K562 (cell line): ENCODE results near the gene USP49.

Experiments used
- EZH2 ChIP-seq: IDR thresholded peaks from 2 replicates; pipeline ENCODE4 v1.6.1; 2012; ENCODE audit warnings: low read depth, mild to moderate bottlenecking, inconsistent platforms, low read length, borderline replicate concordance
- PML ChIP-seq: IDR thresholded peaks from 2 replicates; pipeline ENCODE4 v1.6.1; 2012; ENCODE audit warnings: low read length, inconsistent platforms
- POLR2A ChIP-seq: fragments of 450-650 bp; conservative IDR thresholded peaks from 2 replicates; pipeline ENCODE4 v1.6.1; 2016
- ZBTB43 ChIP-seq: sonication (generic); formaldehyde crosslinking; IDR thresholded peaks from 2 replicates; pipeline ENCODE4 v1.8.0; 2023; ENCODE audit warnings: mild to moderate bottlenecking, missing genetic modification reagents
- TF ChIP-seq, protein P1 (sequence below), 2 experiments: fragments of 450-650 bp in 1 of 2; IDR thresholded peaks; 2 replicates each; pipeline ENCODE4 v1.6.1; 2011 to 2017; ENCODE audit warnings: low read depth in 2 of 2, antibody characterized with exemption in 1 of 2, borderline replicate concordance in 1 of 2, low read length in 1 of 2, mild to moderate bottlenecking in 1 of 2, mixed read lengths in 1 of 2; ENCODE audit not compliant: control insufficient read depth in 1 of 2
- TF ChIP-seq, protein P2 (sequence below), 3 experiments: IDR thresholded peaks in 2 of 3; conservative IDR thresholded peaks in 1 of 3; 2 replicates each; pipeline ENCODE4 v1.5.1; 2011 to 2012; ENCODE audit warnings: low read length in 3 of 3, mild to moderate bottlenecking in 3 of 3, control low read depth in 2 of 3, improper control_type of control experiment in 1 of 3, inconsistent platforms in 1 of 3, low read depth in 1 of 3, mixed read lengths in 1 of 3, moderate library complexity in 1 of 3; ENCODE audit not compliant: insufficient read depth in 2 of 3

- no peak for TF ChIP-seq ZBTB43 (CRISPR knock-in tag)
- TF ChIP-seq POLR2A = no peak
- TF ChIP-seq PML = peak; percentile 84
- TF ChIP-seq, protein P1, sequence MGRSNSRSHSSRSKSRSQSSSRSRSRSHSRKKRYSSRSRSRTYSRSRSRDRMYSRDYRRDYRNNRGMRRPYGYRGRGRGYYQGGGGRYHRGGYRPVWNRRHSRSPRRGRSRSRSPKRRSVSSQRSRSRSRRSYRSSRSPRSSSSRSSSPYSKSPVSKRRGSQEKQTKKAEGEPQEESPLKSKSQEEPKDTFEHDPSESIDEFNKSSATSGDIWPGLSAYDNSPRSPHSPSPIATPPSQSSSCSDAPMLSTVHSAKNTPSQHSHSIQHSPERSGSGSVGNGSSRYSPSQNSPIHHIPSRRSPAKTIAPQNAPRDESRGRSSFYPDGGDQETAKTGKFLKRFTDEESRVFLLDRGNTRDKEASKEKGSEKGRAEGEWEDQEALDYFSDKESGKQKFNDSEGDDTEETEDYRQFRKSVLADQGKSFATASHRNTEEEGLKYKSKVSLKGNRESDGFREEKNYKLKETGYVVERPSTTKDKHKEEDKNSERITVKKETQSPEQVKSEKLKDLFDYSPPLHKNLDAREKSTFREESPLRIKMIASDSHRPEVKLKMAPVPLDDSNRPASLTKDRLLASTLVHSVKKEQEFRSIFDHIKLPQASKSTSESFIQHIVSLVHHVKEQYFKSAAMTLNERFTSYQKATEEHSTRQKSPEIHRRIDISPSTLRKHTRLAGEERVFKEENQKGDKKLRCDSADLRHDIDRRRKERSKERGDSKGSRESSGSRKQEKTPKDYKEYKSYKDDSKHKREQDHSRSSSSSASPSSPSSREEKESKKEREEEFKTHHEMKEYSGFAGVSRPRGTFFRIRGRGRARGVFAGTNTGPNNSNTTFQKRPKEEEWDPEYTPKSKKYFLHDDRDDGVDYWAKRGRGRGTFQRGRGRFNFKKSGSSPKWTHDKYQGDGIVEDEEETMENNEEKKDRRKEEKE (IDR thresholded peaks at IDR 0.05; ENCODE audit: borderline replicate concordance in 1 of 2, control insufficient read depth in 1 of 2, low read depth in 2 of 2, low read length in 1 of 2) = no peak
- TF ChIP-seq, protein P2, sequence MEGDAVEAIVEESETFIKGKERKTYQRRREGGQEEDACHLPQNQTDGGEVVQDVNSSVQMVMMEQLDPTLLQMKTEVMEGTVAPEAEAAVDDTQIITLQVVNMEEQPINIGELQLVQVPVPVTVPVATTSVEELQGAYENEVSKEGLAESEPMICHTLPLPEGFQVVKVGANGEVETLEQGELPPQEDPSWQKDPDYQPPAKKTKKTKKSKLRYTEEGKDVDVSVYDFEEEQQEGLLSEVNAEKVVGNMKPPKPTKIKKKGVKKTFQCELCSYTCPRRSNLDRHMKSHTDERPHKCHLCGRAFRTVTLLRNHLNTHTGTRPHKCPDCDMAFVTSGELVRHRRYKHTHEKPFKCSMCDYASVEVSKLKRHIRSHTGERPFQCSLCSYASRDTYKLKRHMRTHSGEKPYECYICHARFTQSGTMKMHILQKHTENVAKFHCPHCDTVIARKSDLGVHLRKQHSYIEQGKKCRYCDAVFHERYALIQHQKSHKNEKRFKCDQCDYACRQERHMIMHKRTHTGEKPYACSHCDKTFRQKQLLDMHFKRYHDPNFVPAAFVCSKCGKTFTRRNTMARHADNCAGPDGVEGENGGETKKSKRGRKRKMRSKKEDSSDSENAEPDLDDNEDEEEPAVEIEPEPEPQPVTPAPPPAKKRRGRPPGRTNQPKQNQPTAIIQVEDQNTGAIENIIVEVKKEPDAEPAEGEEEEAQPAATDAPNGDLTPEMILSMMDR (IDR thresholded peaks at IDR 0.05 in 2 of 3, conservative IDR thresholded peaks at IDR 0.05 in 1 of 3; ENCODE audit: insufficient read depth in 2 of 3, low read depth in 1 of 3, low read length in 3 of 3) = peak in 1 of 3 experiments; percentile 24; a peak in 2 of 6 replicates
- TF ChIP-seq EZH2 = no peak
Observed at GRCh38 chr6:41818271-41819054, 76.7 kb downstream of the USP49 start.
